ENCODE measurements around the gene NAPSA. TPM values are rescaled to one million over a fixed set of nuclear protein-coding genes. Genes with fewer than 3 reads are reported as not detected.
"Not testable (repeated sequence)": the region's sequence is repeated elsewhere in the genome, so short reads cannot be mapped to it uniquely, and the experiment has no call there.

Gene NAPSA
- total RNA-seq: 3.4 TPM

DNA sequence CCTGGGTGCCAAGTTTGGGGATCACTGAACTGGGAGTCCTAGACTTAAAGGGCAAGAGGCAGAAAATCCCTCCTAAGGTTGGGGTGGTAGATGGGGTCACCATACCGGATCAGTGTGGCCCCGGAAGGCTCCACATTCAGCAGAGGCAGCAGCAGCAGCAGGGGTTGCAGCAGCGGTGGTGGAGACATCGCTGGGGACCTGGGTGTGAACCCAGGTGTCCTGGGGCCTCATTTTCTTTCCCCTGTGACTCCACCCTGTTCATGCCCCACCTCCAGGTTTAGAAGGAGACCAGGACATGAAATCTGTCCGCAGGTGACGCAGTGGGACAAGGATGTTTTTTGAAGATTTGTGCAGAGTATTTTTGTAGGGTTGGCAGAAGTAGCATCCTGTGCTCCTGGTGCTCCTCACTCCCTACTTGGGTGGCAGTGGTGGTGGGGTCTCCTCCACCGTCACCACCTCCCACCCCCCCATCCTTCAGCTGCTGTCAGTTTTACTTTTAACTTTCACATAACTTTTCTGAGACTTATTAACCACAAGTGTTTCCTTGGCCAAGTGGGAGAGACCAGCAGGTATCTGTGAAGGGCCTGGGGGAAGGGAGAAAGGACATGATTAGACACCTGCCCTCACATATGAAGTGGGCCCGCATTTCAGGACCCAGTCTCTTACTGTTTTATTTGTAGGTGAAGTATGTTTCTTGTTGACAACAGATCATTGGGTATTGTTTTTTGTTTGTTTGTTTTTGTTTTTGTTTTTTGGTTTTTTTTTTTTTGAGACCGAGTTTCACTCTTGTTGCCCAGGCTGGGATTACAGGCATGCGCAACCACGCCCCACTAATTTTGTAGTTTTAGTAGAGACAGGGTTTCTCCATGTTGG, at the start of gene NAPSA:
NAPSA (minus strand) TSS at position 206 of the 873 bp plus-strand sequence; CDS start at position 188, 18 bp downstream.
- ATAC-seq: no peak
- intact Hi-C loops (cut with DNase I): loop anchor here (5.0 kb wide), 2 partner anchors 97 to 417 kb away; no protein-coding TSS in a partner anchor
- DNase-seq (ENCODE audit: low spot score): no peak

DNA sequence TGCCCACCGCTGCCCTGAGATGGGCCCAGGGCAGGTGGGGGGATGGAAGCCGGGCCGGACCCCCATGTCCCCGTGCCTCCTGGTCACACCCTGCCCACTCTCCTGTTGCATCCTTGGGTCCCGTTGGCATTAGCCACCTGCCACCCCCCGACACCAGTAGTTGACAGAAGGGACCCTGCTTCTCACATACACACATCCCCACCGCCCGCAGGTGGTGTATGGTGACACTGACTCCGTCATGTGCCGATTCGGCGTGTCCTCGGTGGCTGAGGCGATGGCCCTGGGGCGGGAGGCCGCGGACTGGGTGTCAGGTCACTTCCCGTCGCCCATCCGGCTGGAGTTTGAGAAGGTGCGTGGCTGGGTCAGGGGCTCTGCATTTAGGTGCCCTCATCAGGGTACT, 48.1 kb upstream of the NAPSA start:
- no peak for DNase-seq (ENCODE audit: low spot score)
- ATAC-seq: no peak
- intact Hi-C loops (cut with DNase I): no loop called here

DNA sequence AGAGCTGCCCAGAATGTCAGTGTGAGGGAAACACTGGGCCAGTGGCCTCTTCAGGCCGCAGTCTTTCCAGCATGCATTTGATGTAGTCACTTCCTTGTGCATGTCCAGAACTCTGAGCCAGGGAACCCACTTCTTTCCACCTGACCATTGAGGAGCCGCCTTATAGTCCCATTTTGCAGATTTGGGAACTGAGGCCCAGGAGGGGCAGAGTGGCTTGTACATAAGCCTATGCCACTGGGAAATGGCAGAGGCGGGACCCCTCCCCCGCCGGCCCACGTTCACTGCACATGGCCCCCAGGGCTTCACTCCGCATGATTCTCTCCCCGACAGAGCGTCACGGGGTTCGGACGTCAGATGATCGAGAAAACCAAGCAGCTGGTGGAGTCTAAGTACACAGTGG, 47.7 kb upstream of the NAPSA start:
- DNase-seq (ENCODE audit: low spot score) (no peak), ATAC-seq (no peak)
- intact Hi-C loops (cut with DNase I): no loop called here

DNA sequence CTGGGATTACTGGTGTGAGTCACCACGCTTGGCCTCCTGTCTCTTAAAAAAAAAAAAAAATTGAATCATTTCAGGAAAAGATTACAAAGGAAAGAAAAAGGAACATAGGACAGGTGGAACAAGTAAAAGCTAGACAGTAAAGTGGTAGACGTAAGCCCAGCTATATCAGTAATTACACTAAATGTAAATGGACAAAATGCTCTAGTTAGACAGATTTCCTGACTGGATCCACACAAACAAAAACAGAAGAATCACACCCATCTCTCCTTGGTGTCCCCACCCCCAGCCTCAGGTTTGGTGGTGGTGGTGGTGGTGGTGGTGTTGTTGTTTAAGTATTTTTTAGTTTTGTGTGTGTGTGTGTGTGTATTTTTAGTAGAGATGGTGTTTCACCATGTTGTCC, 47.0 kb upstream of the NAPSA start:
- intact Hi-C loops (cut with DNase I): no loop called here
- DNase-seq (ENCODE audit: low spot score): no peak
- ATAC-seq: no peak

- intact Hi-C loops (cut with DNase I): no loop called here
- ATAC-seq (no peak), DNase-seq (ENCODE audit: low spot score) (no peak)
Observed at GRCh38 chr19:50410109-50410508, 44.7 kb upstream of the NAPSA start.

GRCh38 chr19:50409347-50409746, 43.9 kb upstream of the NAPSA start:
- DNase-seq (ENCODE audit: low spot score) (no peak), ATAC-seq (no peak)
- intact Hi-C loops (cut with DNase I): no loop called here

- intact Hi-C loops (cut with DNase I): no loop called here
- ATAC-seq: no peak
- no peak for DNase-seq (ENCODE audit: low spot score)
Observed at GRCh38 chr19:50406829-50407228, 41.4 kb upstream of the NAPSA start.

GRCh38 chr19:50406156-50406820, 40.8 kb upstream of the NAPSA start:
- no peak for ATAC-seq
- no peak for DNase-seq (ENCODE audit: low spot score)
- intact Hi-C loops (cut with DNase I): no loop called here

GRCh38 chr19:50402544-50403301, 37.3 kb upstream of the NAPSA start:
- intact Hi-C loops (cut with DNase I): no loop called here
- DNase-seq (ENCODE audit: low spot score) (no peak), ATAC-seq (no peak)

- intact Hi-C loops (cut with DNase I): no loop called here
- ATAC-seq (no peak), DNase-seq (ENCODE audit: low spot score) (no peak)
Observed at GRCh38 chr19:50401605-50402450, 36.4 kb upstream of the NAPSA start.

GRCh38 chr19:50399368-50399745, 33.9 kb upstream of the NAPSA start:
- intact Hi-C loops (cut with DNase I): no loop called here
- ATAC-seq (no peak), DNase-seq (ENCODE audit: low spot score) (no peak)

DNA sequence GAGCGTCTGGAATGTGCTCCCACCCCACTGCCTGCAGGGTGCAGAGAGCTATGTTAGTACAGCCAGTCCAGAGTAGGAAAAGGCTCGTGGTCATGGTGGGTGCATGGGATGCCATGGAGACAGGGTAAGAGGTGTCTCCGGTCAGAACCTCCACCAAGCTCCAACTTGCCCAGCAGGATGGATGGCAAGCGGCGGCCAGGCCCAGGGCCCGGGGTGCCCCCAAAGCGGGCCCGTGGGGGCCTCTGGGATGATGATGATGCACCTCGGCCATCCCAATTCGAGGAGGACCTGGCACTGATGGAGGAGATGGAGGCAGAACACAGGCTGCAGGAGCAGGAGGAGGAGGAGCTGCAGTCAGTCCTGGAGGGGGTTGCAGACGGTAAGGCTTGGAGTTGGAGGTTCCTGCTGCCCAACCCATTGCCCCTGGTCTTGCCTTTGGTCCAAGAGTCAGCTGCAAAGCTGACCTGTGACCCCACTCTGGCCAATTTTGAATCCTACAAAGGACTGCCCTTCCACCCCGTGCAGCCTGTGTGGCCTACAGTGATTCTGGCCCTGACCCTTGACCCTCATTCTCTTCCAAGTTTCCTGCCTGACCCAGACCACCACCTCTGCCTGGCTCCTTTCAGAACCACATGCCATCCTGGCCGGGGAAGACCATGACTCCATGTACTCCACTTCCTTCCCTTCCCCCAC, 33.4 kb upstream of the NAPSA start:
- DNase-seq (ENCODE audit: low spot score): no peak
- intact Hi-C loops (cut with DNase I): no loop called here
- no peak for ATAC-seq

- ATAC-seq (no peak), DNase-seq (ENCODE audit: low spot score) (no peak)
- intact Hi-C loops (cut with DNase I): no loop called here
Observed at GRCh38 chr19:50394017-50394416, 28.6 kb upstream of the NAPSA start.

DNA sequence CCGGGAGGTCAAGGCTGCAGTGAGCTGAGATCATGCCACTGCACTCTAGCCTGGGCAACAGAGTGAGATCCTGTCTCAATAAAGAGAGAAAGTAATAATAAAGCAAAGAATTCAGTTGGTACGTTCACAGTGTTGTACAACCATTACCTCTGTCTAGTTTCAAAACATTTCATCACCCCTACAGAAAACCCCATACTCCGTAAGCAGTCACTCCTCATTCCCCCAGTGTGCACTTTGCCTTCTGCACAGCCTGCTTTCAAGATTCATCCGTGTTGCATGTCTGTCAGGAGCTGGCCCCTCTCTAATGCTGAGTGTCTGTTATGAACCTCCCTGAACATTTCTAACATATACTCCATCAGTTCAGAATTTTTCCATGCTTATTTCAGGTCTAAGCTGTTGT, 28.1 kb upstream of the NAPSA start:
- intact Hi-C loops (cut with DNase I): no loop called here
- DNase-seq (ENCODE audit: low spot score): no peak
- no peak for ATAC-seq

- no peak for ATAC-seq
- intact Hi-C loops (cut with DNase I): no loop called here
- no peak for DNase-seq (ENCODE audit: low spot score)
Observed at GRCh38 chr19:50392759-50393158, 27.3 kb upstream of the NAPSA start.

DNA sequence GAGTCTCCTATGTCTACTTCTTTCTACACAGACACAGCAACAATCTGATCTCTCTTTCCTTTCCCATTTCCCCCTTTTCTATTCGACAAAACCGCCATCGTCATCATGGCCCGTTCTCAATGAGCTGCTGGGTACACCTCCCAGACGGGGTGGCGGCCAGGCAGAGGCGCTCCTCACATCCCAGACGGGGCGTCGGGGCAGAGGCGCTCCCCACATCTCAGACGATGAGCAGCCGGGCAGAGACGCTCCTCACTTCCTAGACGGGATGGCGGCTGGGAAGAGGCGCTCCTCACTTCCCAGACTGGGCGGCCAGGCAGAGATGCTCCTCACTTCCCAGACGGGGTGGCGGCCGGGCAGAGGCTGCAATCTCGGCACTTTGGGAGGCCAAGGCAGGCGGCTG, 25.5 kb upstream of the NAPSA start:
- DNase-seq (ENCODE audit: low spot score); ATAC-seq; intact Hi-C loops (cut with DNase I): not testable (repeated sequence)

DNA sequence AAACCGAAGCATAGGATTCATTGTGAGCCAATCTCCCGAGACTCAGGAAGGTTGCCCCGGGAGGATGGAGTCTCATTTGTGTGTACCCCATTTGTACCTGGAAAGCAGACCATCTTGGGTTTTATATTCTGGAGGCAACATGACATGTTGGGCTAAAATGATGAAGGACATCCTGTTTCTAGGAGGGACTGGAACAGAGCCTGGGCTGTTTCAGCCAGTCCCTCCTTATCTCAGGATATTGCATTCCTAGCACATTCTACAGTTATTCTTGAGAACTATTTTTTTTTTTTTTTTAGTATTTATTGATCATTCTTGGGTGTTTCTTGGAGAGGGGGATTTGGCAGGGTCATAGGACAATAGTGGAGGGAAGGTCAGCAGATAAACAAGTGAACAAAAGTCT, 24.9 kb upstream of the NAPSA start:
- ATAC-seq; DNase-seq (ENCODE audit: low spot score); intact Hi-C loops (cut with DNase I): not testable (repeated sequence)

GRCh38 chr19:50387868-50388245, 22.4 kb upstream of the NAPSA start:
- ATAC-seq (no peak), DNase-seq (ENCODE audit: low spot score) (no peak)
- intact Hi-C loops (cut with DNase I): no loop called here

Data from sciatic nerve (tissue), 2 donors.